Measurements from ENCODE around the gene KRTAP10-1.
A peak's percentile ranks its signal among the peaks of the same experiment; 100 is the strongest.

The KRTAP10-1 gene

DNA sequence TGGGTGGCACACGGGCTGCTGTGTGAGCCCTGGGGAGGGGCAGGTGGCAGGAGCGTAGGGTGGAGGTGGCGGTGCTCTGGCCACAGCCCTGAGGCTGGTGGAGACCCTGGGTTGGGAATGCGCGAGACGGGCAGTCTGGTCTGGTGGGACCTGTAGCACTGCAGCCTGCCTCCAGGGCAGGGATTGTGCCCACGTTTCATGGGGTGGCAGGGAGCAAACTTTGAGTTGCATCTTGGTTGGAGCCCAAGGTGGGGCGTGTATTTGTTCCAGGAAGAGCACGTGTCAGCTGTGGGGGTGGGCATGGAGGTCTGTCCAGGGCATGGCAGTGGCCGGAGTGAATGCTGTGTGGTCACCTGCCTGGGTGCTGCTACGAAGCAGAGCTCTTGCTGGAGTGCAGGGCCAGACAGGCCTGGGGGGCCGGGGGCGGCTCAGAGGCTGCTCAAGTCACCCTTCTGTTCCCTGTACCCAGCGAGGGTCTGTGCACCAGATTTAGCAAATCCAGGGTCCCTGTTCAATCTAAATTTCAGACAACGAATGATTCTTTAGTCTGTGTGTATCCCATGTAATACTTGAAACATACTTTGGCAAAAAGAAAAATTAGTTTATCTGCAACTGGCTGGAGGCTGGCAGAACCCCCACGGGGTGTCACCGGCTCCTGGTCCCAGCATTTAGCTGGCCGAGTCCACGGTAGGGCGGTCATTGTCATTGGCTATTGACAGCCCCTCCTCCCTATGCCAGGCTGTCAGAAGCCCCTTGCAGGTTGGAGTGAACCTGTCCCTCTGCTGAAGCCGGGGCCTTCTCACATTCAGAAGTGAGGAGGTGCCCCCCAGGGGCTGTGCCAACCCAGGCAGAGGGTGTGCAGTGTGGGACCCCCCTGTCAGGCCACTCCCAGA, 27.3 kb downstream of the KRTAP10-1 start:
- FAIRE-seq (no peak), DNase-seq (ENCODE audit: insufficient read length, low spot score) (no peak)
- TF ChIP-seq TAF1 (IDR thresholded peaks at IDR 0.05; ENCODE audit: low read depth, low read length) (no peak), POU2F2 (IDR thresholded peaks at IDR 0.05; ENCODE audit: low read depth, low read length) (no peak), PAX5 (IDR thresholded peaks at IDR 0.05; ENCODE audit: insufficient read depth, low read length, severe bottlenecking) (no peak), POLR2AphosphoS5 (IDR thresholded peaks at IDR 0.05; ENCODE audit: low read depth, low read length) (no peak), SPI1 (IDR thresholded peaks at IDR 0.05; ENCODE audit: low read depth, low read length) (no peak), POLR2A (IDR thresholded peaks at IDR 0.05; ENCODE audit: low read depth, low read length) (no peak)

- TF ChIP-seq POLR2AphosphoS5 (IDR thresholded peaks at IDR 0.05; ENCODE audit: low read depth, low read length) (no peak), SPI1 (IDR thresholded peaks at IDR 0.05; ENCODE audit: low read depth, low read length) (no peak), TAF1 (IDR thresholded peaks at IDR 0.05; ENCODE audit: low read depth, low read length) (no peak), PAX5 (IDR thresholded peaks at IDR 0.05; ENCODE audit: insufficient read depth, low read length, severe bottlenecking) (no peak), POLR2A (IDR thresholded peaks at IDR 0.05; ENCODE audit: low read depth, low read length) (no peak), POU2F2 (IDR thresholded peaks at IDR 0.05; ENCODE audit: low read depth, low read length) (no peak)
- no peak for FAIRE-seq
Measured at GRCh38 chr21:44511938-44512275, 28.1 kb downstream of the KRTAP10-1 start.

DNA sequence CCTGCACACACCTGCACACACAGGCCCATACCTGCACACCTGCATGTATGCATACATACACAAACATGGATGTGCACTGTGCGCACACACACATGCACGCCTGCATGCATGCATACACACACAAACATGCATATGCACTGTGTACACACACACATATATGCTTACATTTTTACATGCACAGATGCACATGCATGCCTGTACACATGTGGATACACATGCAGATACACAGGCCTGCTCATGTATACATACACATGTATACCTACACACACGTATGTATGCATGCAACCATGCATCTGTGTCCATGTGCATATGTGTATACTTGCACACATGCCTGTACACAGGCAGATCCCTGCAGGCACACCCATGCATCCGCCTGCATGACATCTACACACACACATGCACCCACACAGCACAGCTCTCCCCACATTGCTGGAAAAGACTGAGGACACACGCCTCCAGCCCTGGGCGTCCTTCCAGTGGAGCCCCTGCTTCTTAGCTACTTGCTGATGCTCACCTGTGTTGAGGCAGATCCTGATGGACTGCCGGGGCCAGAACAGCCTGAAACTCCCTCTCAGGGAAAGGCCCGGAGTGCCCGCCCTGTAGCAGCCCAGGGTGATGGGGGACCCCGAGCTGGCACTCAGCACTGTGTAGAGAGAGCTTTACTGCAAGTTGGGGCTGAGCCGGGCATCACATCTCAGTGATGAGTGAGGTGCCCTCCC, 28.6 kb downstream of the KRTAP10-1 start:
- TF ChIP-seq PAX5 (IDR thresholded peaks at IDR 0.05; ENCODE audit: insufficient read depth, low read length, severe bottlenecking) (no peak), POLR2A (IDR thresholded peaks at IDR 0.05; ENCODE audit: low read depth, low read length) (no peak), POU2F2 (IDR thresholded peaks at IDR 0.05; ENCODE audit: low read depth, low read length) (no peak), SPI1 (IDR thresholded peaks at IDR 0.05; ENCODE audit: low read depth, low read length) (no peak), TAF1 (IDR thresholded peaks at IDR 0.05; ENCODE audit: low read depth, low read length) (no peak), POLR2AphosphoS5 (IDR thresholded peaks at IDR 0.05; ENCODE audit: low read depth, low read length) (no peak)
- FAIRE-seq, result peak; percentile 74
- no peak for DNase-seq (ENCODE audit: insufficient read length, low spot score)

More at GRCh38 chr21:44511938-44512275, 28.1 kb downstream of the KRTAP10-1 start:
- DNase-seq (ENCODE audit: insufficient read length, low spot score), result no peak

- TF ChIP-seq POLR2A (IDR thresholded peaks at IDR 0.05; ENCODE audit: low read depth, low read length) (no peak), POU2F2 (IDR thresholded peaks at IDR 0.05; ENCODE audit: low read depth, low read length) (no peak), SPI1 (IDR thresholded peaks at IDR 0.05; ENCODE audit: low read depth, low read length) (no peak), PAX5 (IDR thresholded peaks at IDR 0.05; ENCODE audit: insufficient read depth, low read length, severe bottlenecking) (no peak), TAF1 (IDR thresholded peaks at IDR 0.05; ENCODE audit: low read depth, low read length) (no peak), POLR2AphosphoS5 (IDR thresholded peaks at IDR 0.05; ENCODE audit: low read depth, low read length) (no peak)
- DNase-seq (ENCODE audit: insufficient read length, low spot score), result peak; percentile 97
- peak; percentile 88 for FAIRE-seq
Measured at GRCh38 chr21:44510508-44511218, 29.3 kb downstream of the KRTAP10-1 start.

- FAIRE-seq (no peak), DNase-seq (ENCODE audit: insufficient read length, low spot score) (no peak)
- TF ChIP-seq TAF1 (IDR thresholded peaks at IDR 0.05; ENCODE audit: low read depth, low read length), result no peak
Measured at GRCh38 chr21:44510109-44510507, 29.9 kb downstream of the KRTAP10-1 start.

DNA sequence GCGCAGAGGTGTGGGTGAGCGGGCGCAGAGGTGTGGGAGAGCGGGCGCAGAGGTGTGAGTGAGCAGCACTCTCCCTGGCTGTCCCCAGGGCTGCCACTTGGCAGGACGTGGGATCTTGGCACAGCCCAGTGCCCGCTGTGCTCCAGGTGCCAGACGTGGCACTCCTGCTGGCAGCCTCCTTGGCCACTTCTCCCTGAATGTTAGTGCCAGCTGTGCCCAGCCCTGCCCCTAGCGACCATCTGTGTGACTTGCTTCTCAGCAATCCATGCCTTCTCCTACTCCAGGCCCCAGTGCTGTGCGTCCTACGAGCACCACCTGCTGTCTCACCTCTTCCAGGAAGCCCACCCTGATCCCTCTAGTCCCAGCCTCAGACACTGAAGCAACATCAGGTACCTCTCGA, 30.5 kb downstream of the KRTAP10-1 start:
- TF ChIP-seq POLR2AphosphoS5 (IDR thresholded peaks at IDR 0.05; ENCODE audit: low read depth, low read length) (no peak), POLR2A (IDR thresholded peaks at IDR 0.05; ENCODE audit: low read depth, low read length) (no peak), SPI1 (IDR thresholded peaks at IDR 0.05; ENCODE audit: low read depth, low read length) (no peak), POU2F2 (IDR thresholded peaks at IDR 0.05; ENCODE audit: low read depth, low read length) (no peak), TAF1 (IDR thresholded peaks at IDR 0.05; ENCODE audit: low read depth, low read length) (no peak), PAX5 (IDR thresholded peaks at IDR 0.05; ENCODE audit: insufficient read depth, low read length, severe bottlenecking) (no peak)
- FAIRE-seq (no peak), DNase-seq (ENCODE audit: insufficient read length, low spot score) (no peak)

- no peak for FAIRE-seq
- DNase-seq (ENCODE audit: insufficient read length, low spot score), result no peak
- TF ChIP-seq TAF1 (IDR thresholded peaks at IDR 0.05; ENCODE audit: low read depth, low read length), result no peak
- TF ChIP-seq SPI1 (IDR thresholded peaks at IDR 0.05; ENCODE audit: low read depth, low read length), result no peak
- no peak for TF ChIP-seq POLR2A (IDR thresholded peaks at IDR 0.05; ENCODE audit: low read depth, low read length)
Measured at GRCh38 chr21:44508711-44509445, 31.1 kb downstream of the KRTAP10-1 start.

GRCh38 chr21:44508426-44508710, 31.6 kb downstream of the KRTAP10-1 start:
- FAIRE-seq, result no peak
- no peak for TF ChIP-seq SPI1 (IDR thresholded peaks at IDR 0.05; ENCODE audit: low read depth, low read length)
- TF ChIP-seq TAF1 (IDR thresholded peaks at IDR 0.05; ENCODE audit: low read depth, low read length), result no peak
- TF ChIP-seq POU2F2 (IDR thresholded peaks at IDR 0.05; ENCODE audit: low read depth, low read length), result no peak
- no peak for TF ChIP-seq PAX5 (IDR thresholded peaks at IDR 0.05; ENCODE audit: insufficient read depth, low read length, severe bottlenecking)
- no peak for TF ChIP-seq POLR2A (IDR thresholded peaks at IDR 0.05; ENCODE audit: low read depth, low read length)
- DNase-seq (ENCODE audit: insufficient read length, low spot score), result no peak
